ENCODE measurements around the gene ALG12.

ALG12 gene

DNA sequence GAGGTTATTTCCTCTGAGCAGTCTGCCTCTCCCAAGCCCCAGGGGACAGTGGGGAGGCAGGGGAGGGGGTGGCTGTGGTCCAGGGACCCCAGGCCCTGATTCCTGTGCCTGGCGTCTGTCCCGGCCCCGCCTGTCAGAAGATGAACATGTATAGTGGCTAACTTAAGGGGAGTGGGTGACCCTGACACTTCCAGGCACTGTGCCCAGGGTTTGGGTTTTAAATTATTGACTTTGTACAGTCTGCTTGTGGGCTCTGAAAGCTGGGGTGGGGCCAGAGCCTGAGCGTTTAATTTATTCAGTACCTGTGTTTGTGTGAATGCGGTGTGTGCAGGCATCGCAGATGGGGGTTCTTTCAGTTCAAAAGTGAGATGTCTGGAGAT is 45.4 kb upstream of the ALG12 start:
- Histone ChIP-seq H2BK15ac (ENCODE audit: low read length) (no peak overlapping the region), H2BK5ac (ENCODE audit: low read length) (peak overlapping the region; percentile 66), H3K4me3 (ENCODE audit: low read length in 2 of 2) (no peak overlapping the region), H2AK5ac (ENCODE audit: low read depth, low read length) (peak overlapping the region; percentile 99), H3K14ac (ENCODE audit: low read length) (no peak overlapping the region), H3K18ac (ENCODE audit: low read length) (no peak overlapping the region), H4K8ac (ENCODE audit: low read depth, low read length) (no peak overlapping the region), H3K27me3 (ENCODE audit: control insufficient read depth in 3 of 3, insufficient read depth in 3 of 3, low read depth in 1 of 3, low read length in 3 of 3) (peaks cover 0 to 2% (median 0%) of the 10 kb centered on the region in 3 experiments), H3K9me3 (replicated peaks in 1 of 2; ENCODE audit: control insufficient read depth in 2 of 2, insufficient read depth in 1 of 2, low read depth in 1 of 2, low read length in 2 of 2) (no peaks in the 10 kb centered on the region), H2BK12ac (ENCODE audit: low read length) (no peak overlapping the region), H3K79me1 (ENCODE audit: low read depth, low read length) (peaks cover 26% of the 10 kb centered on the region), H2BK120ac (ENCODE audit: low read depth, low read length) (no peak overlapping the region), H3K27ac (replicated peaks; ENCODE audit: low read length) (no peak overlapping the region), H3K4ac (ENCODE audit: low read length) (no peak overlapping the region), H3K36me3 (replicated peaks in 1 of 2; ENCODE audit: control insufficient read depth in 2 of 2, insufficient read depth in 2 of 2, low read length in 2 of 2) (peaks cover 21 to 29% of the 10 kb centered on the region in 2 donors), H3K23ac (ENCODE audit: low read depth, low read length, poor library complexity) (no peak overlapping the region), H2AFZ (ENCODE audit: low read length) (no peak overlapping the region), H3K9ac (ENCODE audit: low read depth, low read length, poor library complexity) (no peak overlapping the region), H4K91ac (ENCODE audit: low read depth, low read length, poor library complexity) (no peak overlapping the region), H3K4me2 (ENCODE audit: insufficient read depth, low read length, poor library complexity, severe bottlenecking) (no peak overlapping the region), H3K4me1 (ENCODE audit: control insufficient read depth in 2 of 2, insufficient read depth in 1 of 2, low read depth in 1 of 2, low read length in 2 of 2) (peaks cover 35 to 36% of the 10 kb centered on the region in 2 donors)
- DNase-seq (ENCODE audit: low spot score) = no peak
- no CpG with 5 or more reads among the region's 6 CpGs for WGBS, 2 donors (ENCODE audit: extremely low coverage in 2 of 2, insufficient read length in 2 of 2, insufficient replicate concordance in 1 of 2)

DNA sequence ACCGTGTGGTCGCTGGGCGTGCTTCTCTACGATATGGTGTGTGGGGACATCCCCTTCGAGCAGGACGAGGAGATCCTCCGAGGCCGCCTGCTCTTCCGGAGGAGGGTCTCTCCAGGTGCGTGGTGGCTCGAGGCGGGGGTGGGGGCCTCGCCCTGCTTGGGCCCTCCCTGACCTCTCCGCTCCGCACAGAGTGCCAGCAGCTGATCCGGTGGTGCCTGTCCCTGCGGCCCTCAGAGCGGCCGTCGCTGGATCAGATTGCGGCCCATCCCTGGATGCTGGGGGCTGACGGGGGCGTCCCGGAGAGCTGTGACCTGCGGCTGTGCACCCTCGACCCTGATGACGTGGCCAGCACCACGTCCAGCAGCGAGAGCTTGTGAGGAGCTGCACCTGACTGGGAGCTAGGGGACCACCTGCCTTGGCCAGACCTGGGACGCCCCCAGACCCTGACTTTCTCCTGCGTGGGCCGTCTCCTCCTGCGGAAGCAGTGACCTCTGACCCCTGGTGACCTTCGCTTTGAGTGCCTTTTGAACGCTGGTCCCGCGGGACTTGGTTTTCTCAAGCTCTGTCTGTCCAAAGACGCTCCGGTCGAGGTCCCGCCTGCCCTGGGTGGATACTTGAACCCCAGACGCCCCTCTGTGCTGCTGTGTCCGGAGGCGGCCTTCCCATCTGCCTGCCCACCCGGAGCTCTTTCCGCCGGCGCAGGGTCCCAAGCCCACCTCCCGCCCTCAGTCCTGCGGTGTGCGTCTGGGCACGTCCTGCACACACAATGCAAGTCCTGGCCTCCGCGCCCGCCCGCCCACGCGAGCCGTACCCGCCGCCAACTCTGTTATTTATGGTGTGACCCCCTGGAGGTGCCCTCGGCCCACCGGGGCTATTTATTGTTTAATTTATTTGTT is 44.8 kb upstream of the ALG12 start:
- Histone ChIP-seq H2BK120ac (ENCODE audit: low read depth, low read length) (peak overlapping the region; percentile 72), H3K4me3 (ENCODE audit: low read length in 2 of 2) (peak overlapping the region; percentile 19 to 58), H3K27ac (replicated peaks; ENCODE audit: low read length) (peak overlapping the region; percentile 85), H2BK15ac (ENCODE audit: low read length) (peak overlapping the region; percentile 92), H3K14ac (ENCODE audit: low read length) (peak overlapping the region; percentile 97), H3K18ac (ENCODE audit: low read length) (peak overlapping the region; percentile 95), H3K36me3 (replicated peaks in 1 of 2; ENCODE audit: control insufficient read depth in 2 of 2, insufficient read depth in 2 of 2, low read length in 2 of 2) (peaks cover 21 to 29% of the 10 kb centered on the region in 2 donors), H3K23ac (ENCODE audit: low read depth, low read length, poor library complexity) (peak overlapping the region; percentile 85), H3K9me3 (replicated peaks in 1 of 2; ENCODE audit: control insufficient read depth in 2 of 2, insufficient read depth in 1 of 2, low read depth in 1 of 2, low read length in 2 of 2) (no peaks in the 10 kb centered on the region), H2AFZ (ENCODE audit: low read length) (no peak overlapping the region), H2BK5ac (ENCODE audit: low read length) (peak overlapping the region; percentile 94), H4K8ac (ENCODE audit: low read depth, low read length) (no peak overlapping the region), H3K79me1 (ENCODE audit: low read depth, low read length) (peaks cover 26% of the 10 kb centered on the region), H4K91ac (ENCODE audit: low read depth, low read length, poor library complexity) (peak overlapping the region; percentile 97), H3K27me3 (ENCODE audit: control insufficient read depth in 3 of 3, insufficient read depth in 3 of 3, low read depth in 1 of 3, low read length in 3 of 3) (peaks cover 0 to 4% (median 2%) of the 10 kb centered on the region in 3 experiments), H3K9ac (ENCODE audit: low read depth, low read length, poor library complexity) (peak overlapping the region; percentile 86), H3K4me1 (ENCODE audit: control insufficient read depth in 2 of 2, insufficient read depth in 1 of 2, low read depth in 1 of 2, low read length in 2 of 2) (peaks cover 34 to 36% of the 10 kb centered on the region in 2 donors), H2AK5ac (ENCODE audit: low read depth, low read length) (peak overlapping the region; percentile 99), H3K4ac (ENCODE audit: low read length) (no peak overlapping the region), H3K4me2 (ENCODE audit: insufficient read depth, low read length, poor library complexity, severe bottlenecking) (peak overlapping the region; percentile 91), H2BK12ac (ENCODE audit: low read length) (peak overlapping the region; percentile 97)
- no CpG with 5 or more reads among the region's 63 CpGs for WGBS, 2 donors (ENCODE audit: extremely low coverage in 2 of 2, insufficient read length in 2 of 2, insufficient replicate concordance in 1 of 2)
- no peak for DNase-seq (ENCODE audit: low spot score)

DNA sequence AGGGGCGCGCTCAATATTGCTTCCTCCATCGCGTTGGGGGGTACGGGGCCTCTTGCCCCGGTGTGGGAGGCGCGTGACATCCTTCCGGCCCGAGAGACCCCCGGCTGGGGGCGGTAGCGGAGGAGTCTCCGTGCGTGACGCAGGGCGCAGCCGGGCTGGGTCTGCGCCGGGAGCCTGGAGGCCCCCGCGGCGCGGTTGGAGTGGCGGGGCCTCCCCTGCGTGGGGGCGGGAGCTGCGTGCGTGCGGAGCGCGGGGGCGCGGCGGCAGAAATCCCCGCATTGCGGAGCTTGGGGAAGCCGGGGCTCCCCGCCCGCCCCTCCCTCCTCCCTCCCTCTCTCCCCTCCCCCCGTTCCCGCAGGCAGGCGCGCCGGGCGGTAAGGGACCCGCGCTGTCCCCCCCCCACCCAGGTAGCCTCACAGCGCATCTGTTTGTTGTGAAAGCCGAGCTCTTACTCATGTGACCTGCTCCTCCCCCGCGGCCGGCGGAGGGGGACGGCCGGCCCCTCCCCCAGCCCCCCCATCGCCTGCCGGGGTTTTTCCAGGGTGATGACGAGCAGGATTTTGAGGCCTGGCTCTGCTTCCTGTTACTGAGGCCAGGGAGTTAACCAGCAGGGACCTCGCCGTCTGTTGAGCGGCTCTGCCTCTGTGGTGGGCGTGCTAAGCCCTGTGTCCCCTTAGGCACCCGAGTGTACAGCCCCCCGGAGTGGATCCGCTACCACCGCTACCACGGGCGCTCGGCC is 43.9 kb upstream of the ALG12 start:
- no peaks in the 10 kb centered on the region for H3K9me3 ChIP-seq (replicated peaks in 1 of 2; ENCODE audit: control insufficient read depth in 2 of 2, insufficient read depth in 1 of 2, low read depth in 1 of 2, low read length in 2 of 2)
- peak overlapping the region; percentile 96 for H2BK120ac ChIP-seq (ENCODE audit: low read depth, low read length)
- no CpG with 5 or more reads among the region's 70 CpGs for WGBS, 2 donors (ENCODE audit: extremely low coverage in 2 of 2, insufficient read length in 2 of 2, insufficient replicate concordance in 1 of 2)
- H3K14ac ChIP-seq (ENCODE audit: low read length) = peak overlapping the region; percentile 100
- H3K9ac ChIP-seq (ENCODE audit: low read depth, low read length, poor library complexity) = peak overlapping the region; percentile 99
- peak overlapping the region; percentile 97 for H2BK5ac ChIP-seq (ENCODE audit: low read length)
- H3K27ac ChIP-seq (replicated peaks; ENCODE audit: low read length) = peak overlapping the region; percentile 85
- peaks cover 21 to 29% of the 10 kb centered on the region in 2 donors for H3K36me3 ChIP-seq (replicated peaks in 1 of 2; ENCODE audit: control insufficient read depth in 2 of 2, insufficient read depth in 2 of 2, low read length in 2 of 2)
- H2BK15ac ChIP-seq (ENCODE audit: low read length) = peak overlapping the region; percentile 92
- H3K79me1 ChIP-seq (ENCODE audit: low read depth, low read length) = peaks cover 26% of the 10 kb centered on the region
- DNase-seq (ENCODE audit: low spot score) = peak; percentile 76
- peak overlapping the region; percentile 91 for H3K4me2 ChIP-seq (ENCODE audit: insufficient read depth, low read length, poor library complexity, severe bottlenecking)
- no peak overlapping the region for H4K8ac ChIP-seq (ENCODE audit: low read depth, low read length)
- peak overlapping the region; percentile 99 for H2AK5ac ChIP-seq (ENCODE audit: low read depth, low read length)
- H3K4me1 ChIP-seq (ENCODE audit: control insufficient read depth in 2 of 2, insufficient read depth in 1 of 2, low read depth in 1 of 2, low read length in 2 of 2) = peaks cover 26 to 31% of the 10 kb centered on the region in 2 donors
- peaks cover 0 to 7% (median 2%) of the 10 kb centered on the region in 3 experiments for H3K27me3 ChIP-seq (ENCODE audit: control insufficient read depth in 3 of 3, insufficient read depth in 3 of 3, low read depth in 1 of 3, low read length in 3 of 3)
- no peak overlapping the region for H4K91ac ChIP-seq (ENCODE audit: low read depth, low read length, poor library complexity)
- H3K23ac ChIP-seq (ENCODE audit: low read depth, low read length, poor library complexity) = peak overlapping the region; percentile 93
- H3K4me3 ChIP-seq (ENCODE audit: low read length in 2 of 2) = peak overlapping the region; percentile 84 to 89
- H3K18ac ChIP-seq (ENCODE audit: low read length) = peak overlapping the region; percentile 98
- no peak overlapping the region for H3K4ac ChIP-seq (ENCODE audit: low read length)
- H2AFZ ChIP-seq (ENCODE audit: low read length) = no peak overlapping the region
- H2BK12ac ChIP-seq (ENCODE audit: low read length) = peak overlapping the region; percentile 97
